22Rv1 (cell line): ENCODE data around the gene FPR1.
A peak's percentile ranks its signal among the peaks of the same experiment; 100 is the strongest.

Experiments used
- H3K27ac ChIP-seq: fragments of 450-650 bp; 2 replicates; pipeline ENCODE4 v1.5.1; 2017
- ZFX ChIP-seq: fragments of 450-650 bp; IDR thresholded peaks from 2 replicates; pipeline ENCODE4 v1.6.1; 2017; ENCODE audit warnings: antibody characterized with exemption, borderline replicate concordance
- TF ChIP-seq, protein P1 (sequence below): fragments of 450-650 bp; IDR thresholded peaks from 2 replicates; pipeline ENCODE4 v1.5.1; 2017; ENCODE audit warnings: mild to moderate bottlenecking

FPR1 gene

DNA sequence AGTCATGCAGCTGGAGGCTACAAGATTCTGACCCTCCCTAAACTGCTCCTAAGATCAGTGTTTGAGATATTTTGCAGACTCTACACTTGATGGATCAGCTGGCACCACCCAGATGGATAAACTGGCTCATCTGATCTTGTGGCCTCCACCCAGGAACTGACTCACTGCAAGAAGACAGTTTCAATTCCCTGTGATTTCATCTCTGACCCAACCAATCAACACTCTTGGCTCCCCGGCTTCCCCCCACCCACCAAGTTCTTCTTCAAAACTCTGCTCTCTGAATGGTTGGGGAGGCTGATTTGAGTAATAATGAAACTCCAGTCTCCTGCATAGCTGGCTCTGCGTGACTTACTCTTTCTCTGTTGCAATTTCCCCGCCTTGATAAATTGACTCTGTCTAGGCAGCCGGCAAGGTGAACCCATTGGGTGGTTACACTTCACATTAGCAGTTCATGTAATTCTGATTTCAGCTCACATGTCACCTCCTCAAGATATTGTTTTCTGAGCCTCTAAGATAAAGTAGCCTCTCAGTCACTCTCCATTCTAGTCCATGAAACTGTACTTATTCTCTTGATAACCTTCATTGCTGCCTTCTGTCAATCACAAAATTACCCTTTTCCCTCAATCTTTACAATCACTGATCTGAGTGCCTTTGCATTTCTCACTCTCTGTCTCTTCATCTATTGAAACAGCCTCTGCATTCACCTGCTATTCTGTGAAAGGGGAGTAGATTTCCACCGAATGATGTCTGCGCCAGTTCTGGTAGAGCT, 33.4 kb upstream of the FPR1 start:
- H3K27ac ChIP-seq: no peak overlapping the region

DNA sequence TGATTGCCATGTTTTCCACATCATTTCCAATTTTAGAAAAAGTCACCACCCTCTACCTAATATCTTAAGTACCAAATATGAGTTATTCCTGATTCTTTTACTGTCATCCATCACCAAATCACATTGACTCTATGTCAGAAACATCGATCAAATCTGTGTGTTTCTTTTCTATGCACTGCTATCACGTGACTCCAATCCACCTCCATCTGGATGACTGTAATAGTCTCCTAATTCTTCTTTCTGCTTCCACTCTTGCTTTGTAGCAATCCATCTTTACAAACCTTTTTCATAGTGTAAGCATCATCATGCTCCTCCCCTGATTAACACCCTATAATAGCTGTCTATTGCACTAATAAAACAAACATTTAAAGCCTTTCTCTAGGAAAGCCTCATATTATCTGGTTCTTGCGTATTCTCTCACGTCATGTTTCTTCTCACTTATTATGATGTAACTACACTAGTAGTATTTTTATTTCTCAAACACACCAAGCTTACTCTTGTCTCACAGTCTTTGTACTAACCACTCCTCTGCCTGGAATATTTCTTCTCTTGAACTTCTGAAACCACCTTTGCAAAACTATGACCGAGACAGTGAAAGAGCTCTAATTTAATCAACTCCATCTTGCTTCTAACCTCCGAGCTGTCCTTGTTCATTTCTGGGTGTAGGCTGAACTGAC, 32.6 kb upstream of the FPR1 start:
- no peak for TF ChIP-seq ZFX
- TF ChIP-seq, protein P1, sequence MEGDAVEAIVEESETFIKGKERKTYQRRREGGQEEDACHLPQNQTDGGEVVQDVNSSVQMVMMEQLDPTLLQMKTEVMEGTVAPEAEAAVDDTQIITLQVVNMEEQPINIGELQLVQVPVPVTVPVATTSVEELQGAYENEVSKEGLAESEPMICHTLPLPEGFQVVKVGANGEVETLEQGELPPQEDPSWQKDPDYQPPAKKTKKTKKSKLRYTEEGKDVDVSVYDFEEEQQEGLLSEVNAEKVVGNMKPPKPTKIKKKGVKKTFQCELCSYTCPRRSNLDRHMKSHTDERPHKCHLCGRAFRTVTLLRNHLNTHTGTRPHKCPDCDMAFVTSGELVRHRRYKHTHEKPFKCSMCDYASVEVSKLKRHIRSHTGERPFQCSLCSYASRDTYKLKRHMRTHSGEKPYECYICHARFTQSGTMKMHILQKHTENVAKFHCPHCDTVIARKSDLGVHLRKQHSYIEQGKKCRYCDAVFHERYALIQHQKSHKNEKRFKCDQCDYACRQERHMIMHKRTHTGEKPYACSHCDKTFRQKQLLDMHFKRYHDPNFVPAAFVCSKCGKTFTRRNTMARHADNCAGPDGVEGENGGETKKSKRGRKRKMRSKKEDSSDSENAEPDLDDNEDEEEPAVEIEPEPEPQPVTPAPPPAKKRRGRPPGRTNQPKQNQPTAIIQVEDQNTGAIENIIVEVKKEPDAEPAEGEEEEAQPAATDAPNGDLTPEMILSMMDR: no peak
- H3K27ac ChIP-seq: no peak overlapping the region

More for the DNA sequence above, 33.4 kb upstream of the FPR1 start:
- TF ChIP-seq ZFX: no peak
- TF ChIP-seq, protein P1: no peak

DNA sequence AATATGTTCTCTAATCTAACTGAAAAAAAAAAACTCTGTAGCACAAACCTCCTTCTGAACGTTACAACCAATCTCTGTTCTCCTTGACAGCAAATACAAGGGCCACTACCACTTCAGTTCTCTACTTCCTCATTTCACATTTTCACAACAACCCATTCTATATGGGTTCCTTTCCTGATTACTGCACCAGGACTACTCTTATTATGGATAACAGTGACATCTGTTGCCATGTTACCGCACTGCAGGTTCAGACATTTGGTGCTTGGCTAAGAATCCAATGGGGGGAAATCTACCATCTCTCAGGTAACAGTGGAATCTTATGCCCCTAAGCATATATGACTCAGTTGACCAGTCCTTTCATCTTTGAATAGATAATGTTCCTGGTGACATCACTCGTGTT, 31.7 kb upstream of the FPR1 start:
- TF ChIP-seq, protein P1: 0 out of 2 replicates have a peak, but pooled peaks have one; percentile 14
- TF ChIP-seq ZFX: no peak
- H3K27ac ChIP-seq: no peak overlapping the region

DNA sequence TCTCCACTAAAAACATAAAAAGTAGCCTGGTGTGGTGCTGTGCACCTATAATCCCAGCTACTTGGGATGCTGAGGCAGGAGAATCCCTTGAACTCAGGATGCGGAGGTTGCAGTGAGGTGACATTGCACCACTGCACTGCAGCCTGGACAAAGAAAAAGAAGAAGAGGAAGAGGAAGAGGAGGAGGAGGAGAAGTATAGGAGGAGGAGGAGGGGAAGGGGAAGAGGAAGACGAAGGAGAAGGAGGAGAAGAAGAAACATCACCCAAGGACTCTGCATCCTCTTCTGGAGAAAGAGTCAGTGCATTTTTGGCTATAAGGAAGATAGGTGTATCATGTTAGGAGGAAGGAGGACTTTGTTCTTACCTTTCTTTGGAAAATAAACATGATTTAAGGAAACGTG, 30.3 kb upstream of the FPR1 start:
- TF ChIP-seq, protein P1: no peak
- no peak for TF ChIP-seq ZFX

DNA sequence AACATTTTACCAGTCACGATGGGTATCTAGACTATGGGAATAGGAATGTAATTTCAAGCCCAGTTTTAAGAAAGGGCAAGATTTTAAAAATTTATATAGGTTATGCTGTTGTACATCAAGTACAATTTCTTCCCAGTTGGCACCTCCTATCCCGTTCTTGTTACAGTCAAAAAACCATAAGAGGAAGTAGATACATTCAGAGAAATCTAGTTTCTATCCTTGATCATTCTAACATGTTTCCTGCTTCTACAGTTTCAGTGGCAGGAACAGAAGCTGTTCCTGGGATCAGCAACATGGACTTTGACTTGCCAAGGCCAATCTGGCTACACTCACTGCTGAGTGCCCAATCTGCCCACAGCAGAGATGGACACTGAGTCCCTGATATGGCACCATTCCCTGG, 28.6 kb upstream of the FPR1 start:
- H3K27ac ChIP-seq: no peak overlapping the region
- no peak for TF ChIP-seq ZFX
- TF ChIP-seq, protein P1: no peak

More for the DNA sequence above, 30.3 kb upstream of the FPR1 start:
- H3K27ac ChIP-seq: no peak overlapping the region

DNA sequence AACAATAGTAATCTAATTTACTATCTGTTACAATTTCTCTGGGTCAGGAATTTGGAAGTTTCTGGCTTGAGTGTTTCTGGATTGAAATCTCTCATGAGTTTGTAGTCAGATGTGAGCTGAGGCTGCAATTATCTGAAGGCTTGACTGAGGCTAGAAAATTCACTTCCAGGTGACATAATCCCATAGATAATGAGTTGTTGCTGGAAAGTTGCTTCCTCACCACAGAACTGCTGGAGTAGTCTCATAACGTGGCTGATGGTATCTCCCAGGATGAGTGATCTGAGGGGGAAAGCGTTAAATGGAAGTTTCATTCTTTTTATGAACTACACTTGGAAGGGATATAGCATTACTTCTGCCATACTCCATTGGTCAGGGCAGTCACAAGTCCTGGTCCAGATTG, 28.0 kb upstream of the FPR1 start:
- no peak overlapping the region for H3K27ac ChIP-seq
- no peak for TF ChIP-seq ZFX
- TF ChIP-seq, protein P1: no peak

DNA sequence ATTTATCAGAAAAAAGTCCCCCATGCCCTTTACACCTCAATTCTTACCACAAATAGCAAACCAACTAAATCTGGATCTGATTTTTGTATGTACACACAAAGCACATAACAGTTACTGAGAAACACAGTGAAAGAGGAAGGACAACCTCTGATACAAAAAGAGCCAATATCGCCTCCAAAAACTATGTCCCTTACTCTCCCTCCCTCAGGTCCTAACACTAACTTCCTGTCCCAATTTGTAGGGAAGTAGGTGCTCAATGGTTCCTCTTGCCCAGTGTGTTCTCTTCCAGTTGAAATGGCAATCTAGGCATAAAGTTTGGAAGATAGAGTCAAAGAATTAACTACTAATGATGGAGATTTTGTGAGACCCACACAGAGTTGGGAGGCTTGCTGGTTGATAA, 27.5 kb upstream of the FPR1 start:
- TF ChIP-seq ZFX: no peak
- TF ChIP-seq, protein P1: no peak
- H3K27ac ChIP-seq: no peak overlapping the region
